Stomach (tissue), 9 donors: ENCODE measurements around the gene GOLGA2. TPM values are rescaled to one million over a fixed set of nuclear protein-coding genes. Genes with fewer than 3 reads are reported as not detected.

Source experiments
- DNase-seq, 2 donors: peaks; one replicate each; pipeline versions ENCODE4 v3.0.0 to v3.0.0-alpha.2; 2013 to 2019
- H3K27ac ChIP-seq, 5 donors: fragments of 200-600 bp in 4 of 5; sonication (generic) in 4 of 5; one replicate each; pipeline ENCODE4 v1.5.1; 2013 to 2019; ENCODE audit warnings: mild to moderate bottlenecking in 1 of 5, moderate library complexity in 1 of 5
- H3K27me3 ChIP-seq, 3 donors: fragments of 200-600 bp; sonication (generic); one replicate each; pipeline ENCODE4 v1.5.1; 2017 to 2019; ENCODE audit warnings: mixed run types in 1 of 3
- H3K36me3 ChIP-seq, 4 donors: fragments of 200-600 bp; sonication (generic); 1 replicate in 3 of 4; 2 replicates in 1 of 4; pipeline ENCODE4 v1.5.1; 2016 to 2019
- H3K4me1 ChIP-seq, 4 donors: fragments of 200-600 bp; sonication (generic); one replicate each; pipeline ENCODE4 v1.5.1; 2016 to 2019
- H3K4me3 ChIP-seq, 4 donors: fragments of 200-600 bp; sonication (generic) in 3 of 4; one replicate each; pipeline ENCODE4 v1.5.1; 2016 to 2019; ENCODE audit warnings: mild to moderate bottlenecking in 1 of 4
- H3K9me3 ChIP-seq, 4 donors: fragments of 200-600 bp; sonication (generic); one replicate each; pipeline ENCODE4 v1.5.1; 2016 to 2019
- CTCF ChIP-seq, 7 experiments: fragments of 450-650 bp in 4 of 7; fragments of 200-600 bp in 3 of 7; sonication (generic) in 3 of 7; IDR thresholded peaks; one replicate each; pipeline ENCODE4 v1.5.1; 2016 to 2019; ENCODE audit warnings: antibody characterized with exemption in 7 of 7, control low read depth in 2 of 7, mild to moderate bottlenecking in 1 of 7
- EP300 ChIP-seq: sonication (generic); formaldehyde crosslinking; IDR thresholded peaks from one replicate; pipeline ENCODE4 v1.6.1; 2017; ENCODE audit warnings: antibody characterized with exemption
- POLR2A ChIP-seq, 4 donors: fragments of 450-650 bp; IDR thresholded peaks; one replicate each; pipeline ENCODE4 v1.6.1; 2016; ENCODE audit warnings: antibody characterized with exemption in 4 of 4, control low read depth in 2 of 4, mild to moderate bottlenecking in 1 of 4, moderate library complexity in 1 of 4
- POLR2AphosphoS5 ChIP-seq, 3 donors: sonication (generic); formaldehyde crosslinking; IDR thresholded peaks; one replicate each; pipeline ENCODE4 v1.6.1; 2016; ENCODE audit warnings: antibody characterized with exemption in 3 of 3
- WGBS, 5 donors: extraction: QIAGEN DNeasy Blood & Tissue Kit in 3 of 5; methylation state at CpG; one replicate each; pipeline versions ENCODE4 v1.1.5 to v1.1.7; 2013 to 2018; 5-methylcytosine and 5-hydroxymethylcytosine counted together
- intact Hi-C: fragments of 100-400 bp; cut with DNase I; formaldehyde crosslinking; loops from one replicate; pipeline ENCODE4 v1.15.1; 2023; ENCODE audit warnings: low total_unique reads
- polyA plus RNA-seq, 3 donors: library from polyadenylated mRNA; stranded (reverse); fragments of 200-250 nt; gene quantifications; one replicate each; pipeline ENCODE4 v1.2.3, GENCODE V29; 2013
- total RNA-seq, 5 donors: library from RNA; depleted of rRNA; stranded (reverse); fragments of >200 nt; gene quantifications; one replicate each; pipeline versions ENCODE4 v1.1.0 to v1.2.3, GENCODE V29; 2014 to 2016
- donor health status: healthy with polysubstance abuse.
- donor health status: Bipolar disorder and iron deficiency.
- donor health status: healthy.

GOLGA2 gene
- total and polyA plus RNA-seq, 8 donors, result 48.4 to 204 (median 63.8) TPM

- intact Hi-C loops, result no loop called here
- Histone ChIP-seq H3K27me3 (no peaks in the 10 kb centered on the region), H3K9me3 (no peaks in the 10 kb centered on the region), H3K4me1 (no peaks in the 10 kb centered on the region), H3K4me3 (no peak overlapping the region), H3K27ac (no peak overlapping the region), H3K36me3 (peaks cover 0 to 5% (median 0%) of the 10 kb centered on the region in 4 donors)
- WGBS, 5 donors, result 68 to 82% (median 75%) methylated on average over 12 to 19 of the region's 19 CpGs
- TF ChIP-seq CTCF (IDR thresholded peaks at IDR 0.05) (no peak), POLR2AphosphoS5 (IDR thresholded peaks at IDR 0.05) (no peak), EP300 (no peak), POLR2A (IDR thresholded peaks at IDR 0.05) (no peak)
- no peak for DNase-seq
Observed at GRCh38 chr9:128225770-128226411, 49.9 kb downstream of the GOLGA2 start.

- H3K4me1 ChIP-seq, result no peaks in the 10 kb centered on the region
- no peaks in the 10 kb centered on the region for H3K27me3 ChIP-seq
- H3K36me3 ChIP-seq, result peaks cover 0 to 5% (median 0%) of the 10 kb centered on the region in 4 donors
- H3K27ac ChIP-seq, result no peak overlapping the region
- intact Hi-C loops, result no loop called here
- WGBS, 5 donors, result 87 to 93% (median 92%) methylated on average over 7 of the region's 7 CpGs
- DNase-seq, result no peak
- no peak for TF ChIP-seq CTCF (IDR thresholded peaks at IDR 0.05)
- TF ChIP-seq POLR2A (IDR thresholded peaks at IDR 0.05), result no peak
- no peak for TF ChIP-seq POLR2AphosphoS5 (IDR thresholded peaks at IDR 0.05)
- no peak for TF ChIP-seq EP300
- H3K9me3 ChIP-seq, result no peaks in the 10 kb centered on the region
- H3K4me3 ChIP-seq, result no peak overlapping the region
Observed at GRCh38 chr9:128224877-128225276, 50.9 kb downstream of the GOLGA2 start.

- TF ChIP-seq POLR2AphosphoS5 (IDR thresholded peaks at IDR 0.05), result no peak
- TF ChIP-seq CTCF (IDR thresholded peaks at IDR 0.05), result no peak
- no peak for TF ChIP-seq POLR2A (IDR thresholded peaks at IDR 0.05)
- TF ChIP-seq EP300, result no peak
- Histone ChIP-seq H3K4me1 (peaks cover 4 to 14% (median 11%) of the 10 kb centered on the region in 4 donors), H3K36me3 (peaks cover 0 to 5% (median 0%) of the 10 kb centered on the region in 4 donors), H3K9me3 (no peaks in the 10 kb centered on the region), H3K4me3 (no peak overlapping the region), H3K27me3 (no peaks in the 10 kb centered on the region), H3K27ac (no peak overlapping the region)
- DNase-seq, result no peak
- 70 to 89% (median 87%) methylated on average over 11 to 13 of the region's 13 CpGs for WGBS, 5 donors
- intact Hi-C loops, result no loop called here
Observed at GRCh38 chr9:128222880-128223670, 52.7 kb downstream of the GOLGA2 start.

DNA sequence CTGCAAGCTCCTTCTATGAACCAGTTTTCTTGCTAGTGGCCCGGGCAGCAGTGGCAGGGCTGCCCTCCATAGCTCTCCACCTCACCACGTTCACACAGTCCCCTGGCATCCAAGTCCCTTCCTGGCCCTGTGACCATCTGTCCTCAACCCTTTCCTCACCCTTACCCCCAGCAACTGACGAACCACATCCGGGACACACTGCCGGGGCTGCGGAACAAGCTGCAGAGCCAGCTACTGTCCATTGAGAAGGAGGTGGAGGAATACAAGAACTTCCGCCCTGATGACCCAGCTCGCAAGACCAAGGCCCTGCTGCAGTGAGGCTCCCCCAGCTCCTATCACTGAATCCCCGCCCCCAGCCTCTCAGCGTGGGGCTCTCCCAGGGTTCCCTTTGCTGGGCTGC lies 53.8 kb downstream of the GOLGA2 start:
- H3K9me3 ChIP-seq, result no peaks in the 10 kb centered on the region
- H3K36me3 ChIP-seq, result peaks cover 0 to 5% (median 0%) of the 10 kb centered on the region in 4 donors
- H3K4me3 ChIP-seq, result no peak overlapping the region
- no peak for TF ChIP-seq POLR2AphosphoS5 (IDR thresholded peaks at IDR 0.05)
- TF ChIP-seq CTCF (IDR thresholded peaks at IDR 0.05), result no peak
- TF ChIP-seq POLR2A (IDR thresholded peaks at IDR 0.05), result no peak
- no peak for TF ChIP-seq EP300
- H3K4me1 ChIP-seq, result peaks cover 5 to 18% (median 14%) of the 10 kb centered on the region in 4 donors
- WGBS, 5 donors, result 84 to 89% (median 88%) methylated on average over 10 of the region's 10 CpGs
- H3K27me3 ChIP-seq, result no peaks in the 10 kb centered on the region
- no peak for DNase-seq
- H3K27ac ChIP-seq, result no peak overlapping the region
- intact Hi-C loops, result no loop called here
